ENCODE results near the gene SLC25A51. TPM values are rescaled to one million over a fixed set of nuclear protein-coding genes. Genes with fewer than 3 reads are reported as not detected.

Gene SLC25A51
- total RNA-seq, 4 donors from 2014 or later, result 32.2 to 67.8 (median 57.8) TPM

DNA sequence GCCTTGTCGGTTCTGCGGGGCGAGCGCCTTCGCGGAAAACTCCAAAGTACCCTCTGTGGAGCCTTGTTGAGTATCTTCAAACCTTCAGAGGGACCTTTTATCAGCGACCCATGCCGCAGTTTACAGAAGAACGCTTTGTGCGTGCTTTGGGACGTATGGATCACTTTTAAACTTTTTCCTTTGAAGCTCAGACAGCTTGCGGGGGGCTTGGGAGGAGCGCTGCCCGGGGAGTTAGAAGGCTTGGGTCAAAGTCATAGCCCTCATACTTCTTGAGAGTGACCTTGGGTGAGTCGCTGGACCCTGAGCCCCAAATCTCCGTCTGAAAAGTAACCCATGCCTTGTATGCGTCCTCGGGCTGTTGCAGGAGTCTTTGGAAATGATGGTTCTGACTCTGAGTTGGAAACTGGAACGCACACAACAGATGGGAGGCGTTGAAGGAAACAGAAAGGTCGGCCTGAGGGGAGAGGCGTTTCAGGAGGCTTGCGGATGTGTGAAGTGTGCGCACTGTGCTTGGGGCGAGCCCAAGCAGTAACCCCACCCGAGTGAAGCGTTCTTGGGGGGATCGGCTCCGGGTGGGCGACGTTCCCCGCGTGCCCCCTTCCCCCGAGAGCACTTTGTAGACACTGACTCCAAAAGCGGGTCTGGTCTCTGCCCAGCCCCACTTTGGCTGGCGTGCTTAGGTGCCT lies 661 bp upstream of the SLC25A51 start:
- no peak for TF ChIP-seq POLR2A (IDR thresholded peaks at IDR 0.05)
- TF ChIP-seq, protein P1, sequence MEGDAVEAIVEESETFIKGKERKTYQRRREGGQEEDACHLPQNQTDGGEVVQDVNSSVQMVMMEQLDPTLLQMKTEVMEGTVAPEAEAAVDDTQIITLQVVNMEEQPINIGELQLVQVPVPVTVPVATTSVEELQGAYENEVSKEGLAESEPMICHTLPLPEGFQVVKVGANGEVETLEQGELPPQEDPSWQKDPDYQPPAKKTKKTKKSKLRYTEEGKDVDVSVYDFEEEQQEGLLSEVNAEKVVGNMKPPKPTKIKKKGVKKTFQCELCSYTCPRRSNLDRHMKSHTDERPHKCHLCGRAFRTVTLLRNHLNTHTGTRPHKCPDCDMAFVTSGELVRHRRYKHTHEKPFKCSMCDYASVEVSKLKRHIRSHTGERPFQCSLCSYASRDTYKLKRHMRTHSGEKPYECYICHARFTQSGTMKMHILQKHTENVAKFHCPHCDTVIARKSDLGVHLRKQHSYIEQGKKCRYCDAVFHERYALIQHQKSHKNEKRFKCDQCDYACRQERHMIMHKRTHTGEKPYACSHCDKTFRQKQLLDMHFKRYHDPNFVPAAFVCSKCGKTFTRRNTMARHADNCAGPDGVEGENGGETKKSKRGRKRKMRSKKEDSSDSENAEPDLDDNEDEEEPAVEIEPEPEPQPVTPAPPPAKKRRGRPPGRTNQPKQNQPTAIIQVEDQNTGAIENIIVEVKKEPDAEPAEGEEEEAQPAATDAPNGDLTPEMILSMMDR (IDR thresholded peaks at IDR 0.05), result no peak
- peaks cover 0 to under 1% (median 0%) of the 10 kb centered on the region in 3 donors for H3K36me3 ChIP-seq
- H3K27ac ChIP-seq, result peak overlapping the region; percentile 80 to 93 (median 92)
- H3K9me3 ChIP-seq, result no peaks in the 10 kb centered on the region
- peak overlapping the region; percentile 61 to 99 (median 79) for H3K4me3 ChIP-seq
- H3K4me1 ChIP-seq, result peaks cover 0 to 22% (median 6%) of the 10 kb centered on the region in 4 donors
- peak in 1 of 3 donors; percentile 67 for DNase-seq
- no peaks in the 10 kb centered on the region for H3K27me3 ChIP-seq

DNA sequence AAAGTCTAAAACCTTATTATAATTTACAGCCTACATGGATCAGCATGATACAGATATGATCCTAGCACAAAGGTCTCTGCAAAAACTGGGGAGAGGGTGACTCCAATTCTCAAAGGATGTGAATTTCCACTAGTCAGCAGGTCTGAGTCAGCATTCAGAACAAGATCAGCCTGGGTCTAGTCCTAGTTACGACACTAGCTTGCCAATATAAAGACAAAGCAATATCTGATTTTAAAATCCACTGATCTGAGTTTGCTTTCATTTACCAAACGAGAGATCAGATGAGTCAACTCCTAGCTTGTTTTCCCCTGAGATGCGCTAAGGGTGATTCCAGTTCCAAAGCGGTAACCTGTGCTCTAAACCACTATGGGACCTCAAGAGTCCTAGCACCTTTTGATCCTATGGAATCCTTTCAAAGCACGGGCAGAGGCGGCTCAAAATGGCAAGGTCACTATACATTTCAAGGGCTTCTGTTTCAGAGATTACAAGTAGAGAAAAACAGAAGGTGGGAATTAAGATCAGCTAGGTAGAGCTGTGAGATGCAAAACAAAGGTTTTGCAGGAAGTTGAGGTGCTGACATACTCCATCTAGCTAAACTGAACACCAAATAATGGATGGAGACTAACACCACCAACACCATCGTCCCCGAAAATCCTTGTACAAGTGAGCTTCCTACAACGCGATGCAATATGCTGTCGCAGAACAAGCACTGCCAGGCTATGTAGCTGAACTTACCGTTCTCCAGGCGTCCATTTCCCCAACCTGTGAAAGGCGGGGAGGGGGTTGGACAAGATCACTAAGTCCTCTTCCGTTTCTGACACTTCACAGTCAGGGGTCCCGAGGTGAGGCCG lies 906 bp downstream of the SLC25A51 start:
- Histone ChIP-seq H3K9me3 (no peaks in the 10 kb centered on the region), H3K27ac (peak overlapping the region; percentile 80 to 93 (median 92)), H3K4me1 (peaks cover 0 to 22% (median 6%) of the 10 kb centered on the region in 4 donors), H3K4me3 (peak overlapping the region; percentile 61 to 99 (median 79)), H3K27me3 (no peaks in the 10 kb centered on the region), H3K36me3 (peaks cover 0 to 16% (median 0%) of the 10 kb centered on the region in 3 donors)
- TF ChIP-seq, protein P1 (IDR thresholded peaks at IDR 0.05), result no peak
- TF ChIP-seq POLR2A (IDR thresholded peaks at IDR 0.05), result peak; percentile 33 to 55
- peak in 1 of 3 donors; percentile 19 for DNase-seq

DNA sequence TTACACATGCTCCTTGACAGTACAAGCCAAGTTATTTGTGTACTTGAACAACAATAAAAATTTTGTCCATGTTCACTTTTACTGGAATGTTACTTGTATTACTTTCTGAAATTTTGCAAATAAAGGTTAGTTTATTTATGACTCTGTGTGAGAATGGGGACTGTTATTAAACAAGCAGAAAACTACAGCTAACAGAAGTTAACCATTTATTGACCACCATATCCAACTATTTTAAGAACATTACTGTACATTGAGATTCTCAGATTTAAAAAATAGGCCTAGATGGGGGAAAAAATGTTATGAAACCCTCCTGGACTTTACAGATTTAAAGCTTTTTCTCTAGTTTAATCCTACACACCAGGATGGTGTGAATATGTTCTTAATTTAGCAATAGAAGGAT lies 1.8 kb downstream of the SLC25A51 start:
- Histone ChIP-seq H3K9me3 (no peaks in the 10 kb centered on the region), H3K27ac (peak overlapping the region in 1 of 4 donors; percentile 93), H3K4me3 (peak overlapping the region in 2 of 4 donors; percentile 78 to 80), H3K27me3 (no peaks in the 10 kb centered on the region), H3K36me3 (peaks cover 0 to 25% (median 0%) of the 10 kb centered on the region in 3 donors), H3K4me1 (peaks cover 0 to 22% (median 6%) of the 10 kb centered on the region in 4 donors)
- TF ChIP-seq, protein P1 (IDR thresholded peaks at IDR 0.05), result no peak
- TF ChIP-seq POLR2A (IDR thresholded peaks at IDR 0.05), result no peak
- no peak for DNase-seq

DNA sequence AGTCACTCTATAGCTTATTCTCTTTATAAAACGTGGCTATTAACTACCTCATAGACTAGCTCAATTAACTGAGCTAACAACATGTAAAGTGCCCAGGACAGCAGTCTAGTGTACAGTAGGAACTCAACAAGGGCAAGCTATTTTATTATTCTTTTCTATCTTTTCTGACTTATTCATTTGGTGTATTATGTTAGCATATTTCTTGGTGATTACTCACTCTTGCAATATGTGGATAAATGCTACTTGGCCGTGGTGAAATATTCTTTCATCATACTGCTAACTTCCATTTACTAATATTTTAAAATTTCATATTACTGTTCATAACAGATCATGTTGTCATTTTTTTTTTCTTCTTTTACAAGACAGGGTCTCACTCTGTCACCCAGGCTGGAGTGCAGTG lies 4.9 kb downstream of the SLC25A51 start:
- H3K27ac ChIP-seq, result no peak overlapping the region
- no peaks in the 10 kb centered on the region for H3K27me3 ChIP-seq
- TF ChIP-seq POLR2A (IDR thresholded peaks at IDR 0.05), result no peak
- TF ChIP-seq, protein P1 (IDR thresholded peaks at IDR 0.05), result no peak
- no peak for DNase-seq
- H3K4me3 ChIP-seq, result no peak overlapping the region
- H3K36me3 ChIP-seq, result peaks cover 0 to 54% (median 0%) of the 10 kb centered on the region in 3 donors
- H3K9me3 ChIP-seq, result no peaks in the 10 kb centered on the region
- peaks cover 0 to 13% (median 3%) of the 10 kb centered on the region in 4 donors for H3K4me1 ChIP-seq

DNA sequence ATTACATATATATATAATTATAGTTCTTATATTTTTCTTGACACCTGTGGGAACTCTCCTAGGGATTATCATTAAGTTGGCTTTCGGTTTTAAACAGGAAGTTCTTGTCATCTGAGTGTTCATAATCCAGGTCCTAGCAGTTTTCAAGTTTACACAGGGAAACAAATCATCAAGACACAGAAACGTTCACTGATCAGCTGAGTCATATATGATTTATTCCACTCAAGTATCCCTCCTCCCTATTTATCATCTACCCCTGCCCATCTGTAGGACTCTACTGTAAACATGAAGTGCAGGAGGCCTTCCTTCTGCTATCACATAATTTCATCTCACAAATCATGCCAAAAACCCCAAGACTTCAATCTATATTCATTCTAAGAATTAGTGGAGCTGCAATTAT lies 6.3 kb downstream of the SLC25A51 start:
- H3K36me3 ChIP-seq, result peaks cover 0 to 63% (median 3%) of the 10 kb centered on the region in 3 donors
- H3K4me3 ChIP-seq, result no peak overlapping the region
- H3K27ac ChIP-seq, result no peak overlapping the region
- H3K27me3 ChIP-seq, result no peaks in the 10 kb centered on the region
- peaks cover 0 to 8% (median under 1%) of the 10 kb centered on the region in 4 donors for H3K4me1 ChIP-seq
- TF ChIP-seq POLR2A (IDR thresholded peaks at IDR 0.05), result no peak
- no peaks in the 10 kb centered on the region for H3K9me3 ChIP-seq
- DNase-seq, result no peak

Measured in Peyer's patch (tissue), 4 donors.